ENCODE data around the gene BAG1. TPM values are rescaled to one million over a fixed set of nuclear protein-coding genes. Genes with fewer than 3 reads are reported as not detected.

The BAG1 gene
- total RNA-seq, 6 donors from 2014 or later: 55.5 to 157 (median 129) TPM

- Histone ChIP-seq H3K36me3 (peaks cover 0 to 14% (median 3%) of the 10 kb centered on the region in 4 donors), H3K27ac (peak overlapping the region in 3 of 4 donors; percentile 35 to 99 (median 97)), H3K27me3 (no peaks in the 10 kb centered on the region), H3K9me3 (peaks cover 0 to 3% (median 0%) of the 10 kb centered on the region in 4 donors), H3K4me3 (no peak overlapping the region), H3K4me1 (peaks cover 23 to 48% (median 30%) of the 10 kb centered on the region in 4 donors)
- TF ChIP-seq POLR2AphosphoS5 (IDR thresholded peaks at IDR 0.05): no peak
- no peak for TF ChIP-seq POLR2A (IDR thresholded peaks at IDR 0.05)
- TF ChIP-seq CTCF (IDR thresholded peaks at IDR 0.05): no peak
- TF ChIP-seq EP300 (IDR thresholded peaks at IDR 0.05): no peak
- no peak for ATAC-seq (ENCODE audit: low FRiP score in 2 of 2)
- 86% methylated on average over 2 of the region's 4 CpGs for WGBS, 2 donors
- peak in 1 of 2 donors; percentile 62 for DNase-seq
Observed at GRCh38 chr9:33288235-33288634, 23.7 kb upstream of the BAG1 start.

- DNase-seq: peak in 1 of 2 donors; percentile 44
- Histone ChIP-seq H3K4me1 (peaks cover 17 to 36% (median 23%) of the 10 kb centered on the region in 4 donors), H3K27ac (peak overlapping the region in 2 of 4 donors; percentile 33 to 99), H3K36me3 (peaks cover 2 to 23% (median 7%) of the 10 kb centered on the region in 4 donors), H3K9me3 (peaks cover 0 to 3% (median 0%) of the 10 kb centered on the region in 4 donors), H3K4me3 (no peak overlapping the region), H3K27me3 (no peaks in the 10 kb centered on the region)
- 54 to 55% methylated on average over 4 of the region's 4 CpGs for WGBS, 2 donors
- ATAC-seq (ENCODE audit: low FRiP score in 2 of 2): no peak
- TF ChIP-seq POLR2A (IDR thresholded peaks at IDR 0.05) (no peak), POLR2AphosphoS5 (IDR thresholded peaks at IDR 0.05) (no peak), CTCF (IDR thresholded peaks at IDR 0.05) (peak; percentile 19 to 69 (median 63))
Observed at GRCh38 chr9:33287087-33287490, 22.6 kb upstream of the BAG1 start.

GRCh38 chr9:33285502-33285901 is 21.0 kb upstream of the BAG1 start:
- ATAC-seq (ENCODE audit: low FRiP score in 2 of 2): no peak
- no peak for TF ChIP-seq POLR2AphosphoS5 (IDR thresholded peaks at IDR 0.05)
- TF ChIP-seq EP300 (IDR thresholded peaks at IDR 0.05): no peak
- no peak for TF ChIP-seq POLR2A (IDR thresholded peaks at IDR 0.05)
- TF ChIP-seq CTCF (IDR thresholded peaks at IDR 0.05): no peak
- 59 to 70% methylated on average over 5 of the region's 5 CpGs for WGBS, 2 donors
- Histone ChIP-seq H3K27me3 (no peaks in the 10 kb centered on the region), H3K36me3 (peaks cover 10 to 39% (median 22%) of the 10 kb centered on the region in 4 donors), H3K27ac (no peak overlapping the region), H3K9me3 (peaks cover 0 to 3% (median 0%) of the 10 kb centered on the region in 4 donors), H3K4me1 (peaks cover 7 to 22% (median 11%) of the 10 kb centered on the region in 4 donors), H3K4me3 (no peak overlapping the region)
- no peak for DNase-seq

GRCh38 chr9:33277484-33277883 is 13.0 kb upstream of the BAG1 start:
- Histone ChIP-seq H3K27me3 (no peaks in the 10 kb centered on the region), H3K27ac (no peak overlapping the region), H3K4me1 (no peaks in the 10 kb centered on the region), H3K36me3 (peaks cover 59 to 100% (median 85%) of the 10 kb centered on the region in 4 donors), H3K9me3 (no peaks in the 10 kb centered on the region), H3K4me3 (no peak overlapping the region)
- TF ChIP-seq CTCF (IDR thresholded peaks at IDR 0.05): no peak
- TF ChIP-seq POLR2AphosphoS5 (IDR thresholded peaks at IDR 0.05): no peak
- TF ChIP-seq POLR2A (IDR thresholded peaks at IDR 0.05): no peak
- no peak for TF ChIP-seq EP300 (IDR thresholded peaks at IDR 0.05)
- DNase-seq (no peak), ATAC-seq (ENCODE audit: low FRiP score in 2 of 2) (no peak)
- 96 to 98% methylated on average over 4 of the region's 4 CpGs for WGBS, 2 donors

GRCh38 chr9:33273972-33274328 is 9.4 kb upstream of the BAG1 start:
- no peak for DNase-seq
- no peak overlapping the region for H3K4me3 ChIP-seq
- no peak for ATAC-seq (ENCODE audit: low FRiP score in 2 of 2)
- no peaks in the 10 kb centered on the region for H3K27me3 ChIP-seq
- 100% methylated on average over 2 of the region's 2 CpGs for WGBS, 2 donors
- H3K4me1 ChIP-seq: no peaks in the 10 kb centered on the region
- peaks cover 46 to 99% (median 85%) of the 10 kb centered on the region in 4 donors for H3K36me3 ChIP-seq
- H3K27ac ChIP-seq: no peak overlapping the region
- no peaks in the 10 kb centered on the region for H3K9me3 ChIP-seq
- no peak for TF ChIP-seq POLR2AphosphoS5 (IDR thresholded peaks at IDR 0.05)
- TF ChIP-seq EP300 (IDR thresholded peaks at IDR 0.05): no peak
- TF ChIP-seq CTCF (IDR thresholded peaks at IDR 0.05): no peak
- no peak for TF ChIP-seq POLR2A (IDR thresholded peaks at IDR 0.05)

Data from upper lobe of left lung (tissue), 6 donors.